Smooth muscle cell (in vitro differentiated cells): ENCODE data around the gene HJURP. TPM values are rescaled to one million over a fixed set of nuclear protein-coding genes. Genes with fewer than 3 reads are reported as not detected.

Experiments used
- DNase-seq: peaks from one replicate; lab custom pipeline; 2025; ENCODE audit not compliant: unreplicated experiment; lab: John Stamatoyannopoulos, UW
- H2AFZ ChIP-seq: fragments of 200-600 bp; sonication (generic); 2 replicates; pipeline ENCODE4 v1.6.0; 2016; ENCODE audit warnings: antibody characterized with exemption, low read depth, mild to moderate bottlenecking
- H3F3A ChIP-seq: fragments of 200-600 bp; sonication (generic); 2 replicates; pipeline ENCODE4 v1.6.0; 2017; ENCODE audit warnings: antibody characterized with exemption, low read depth
- H3K27ac ChIP-seq: fragments of 200-600 bp; sonication (generic); 2 replicates; pipeline ENCODE4 v1.5.1; 2016; ENCODE audit warnings: low read depth, mild to moderate bottlenecking
- H3K27me3 ChIP-seq: fragments of 200-600 bp; sonication (generic); 2 replicates; pipeline ENCODE4 v1.6.1; 2016; ENCODE audit warnings: low read depth, mild to moderate bottlenecking
- H3K36me3 ChIP-seq: fragments of 200-600 bp; sonication (generic); 2 replicates; pipeline ENCODE4 v1.5.1; 2016; ENCODE audit warnings: low read depth
- H3K4me1 ChIP-seq: fragments of 200-600 bp; sonication (generic); 2 replicates; pipeline ENCODE4 v1.5.1; 2016; ENCODE audit warnings: low read depth
- H3K4me2 ChIP-seq: fragments of 200-600 bp; sonication (generic); 2 replicates; pipeline ENCODE4 v1.6.0; 2016; ENCODE audit warnings: mild to moderate bottlenecking
- H3K4me3 ChIP-seq: fragments of 200-600 bp; sonication (generic); 2 replicates; pipeline ENCODE4 v1.5.1; 2016; ENCODE audit warnings: mild to moderate bottlenecking
- H3K79me2 ChIP-seq: fragments of 200-600 bp; sonication (generic); 2 replicates; pipeline ENCODE4 v1.6.0; 2016; ENCODE audit warnings: low read depth, mild to moderate bottlenecking
- H3K9ac ChIP-seq: fragments of 200-600 bp; sonication (generic); 2 replicates; pipeline ENCODE4 v1.6.0; 2016; ENCODE audit warnings: low read depth
- H3K9me3 ChIP-seq: fragments of 200-600 bp; sonication (generic); replicated peaks from 2 replicates; pipeline ENCODE4 v1.5.1; 2016; ENCODE audit warnings: low read depth
- H4K20me1 ChIP-seq: fragments of 200-600 bp; sonication (generic); 2 replicates; pipeline ENCODE4 v1.6.0; 2016; ENCODE audit warnings: low read depth
- CTCF ChIP-seq: fragments of 200-600 bp; sonication (generic); IDR thresholded peaks from 2 replicates; pipeline ENCODE4 v1.5.1; 2017; ENCODE audit warnings: borderline replicate concordance, mild to moderate bottlenecking, antibody characterized with exemption; ENCODE audit not compliant: insufficient read depth, poor library complexity, severe bottlenecking
- WGBS: methylation state at CpG from one replicate; pipeline ENCODE4 v1.1.7; 2016; ENCODE audit warnings: low lambda C conversion rate; 5-methylcytosine and 5-hydroxymethylcytosine counted together
- polyA plus RNA-seq: library from polyadenylated mRNA; unstranded; fragments of >200 nt; fragmentation: Nextera tagmentation; extraction: Ambion mirVana; gene quantifications from 2 replicates; pipeline ENCODE4 v1.2.1, GENCODE V29; 2016
- total RNA-seq: library from RNA; depleted of rRNA; stranded (reverse); fragments of >200 nt; gene quantifications from 2 replicates; pipeline ENCODE4 v1.2.3, GENCODE V29; 2014

The HJURP gene
- total and polyA plus RNA-seq, 2 experiments from 2014 or later = 7.9 to 19.5 TPM

- H4K20me1 ChIP-seq = no peaks in the 10 kb centered on the region
- peaks cover 24% of the 10 kb centered on the region for H3K27me3 ChIP-seq
- WGBS = 6% methylated on average over 50 of the region's 50 CpGs
- no peaks in the 10 kb centered on the region for H3K4me1 ChIP-seq
- no peaks in the 10 kb centered on the region for H3K79me2 ChIP-seq
- peaks cover 7% of the 10 kb centered on the region for H3K9me3 ChIP-seq
- no peak for TF ChIP-seq CTCF
- H3K36me3 ChIP-seq = peaks cover 17% of the 10 kb centered on the region
- DNase-seq = no peak
- peak within 1 kb of the TSS; percentile 80 for H3K9ac ChIP-seq
- H3K27ac ChIP-seq = peak within 1 kb of the TSS; percentile 32
- peak within 1 kb of the TSS; percentile 95 for H3K4me2 ChIP-seq
- H3F3A ChIP-seq = peaks cover 3% of the 10 kb centered on the region
- H2AFZ ChIP-seq = peak within 1 kb of the TSS; percentile 100
- H3K4me3 ChIP-seq = peak within 1 kb of the TSS; percentile 90
Observed at GRCh38 chr2:233867993-233868532, 13.7 kb upstream of the HJURP start, which contains the start of gene MSL3B. TSS of gene MSL3B (minus strand) at chr2:233868386.

GRCh38 chr2:233866479-233866878 is 12.1 kb upstream of the HJURP start:
- Histone ChIP-seq H3K4me2 (no peak overlapping the region), H3K4me1 (no peaks in the 10 kb centered on the region), H3K9me3 (peaks cover 7% of the 10 kb centered on the region), H3F3A (peaks cover 3% of the 10 kb centered on the region), H2AFZ (no peak overlapping the region), H3K27me3 (peaks cover 15% of the 10 kb centered on the region), H3K36me3 (peaks cover 17% of the 10 kb centered on the region), H3K27ac (no peak overlapping the region), H4K20me1 (no peaks in the 10 kb centered on the region), H3K79me2 (no peaks in the 10 kb centered on the region), H3K4me3 (no peak overlapping the region), H3K9ac (no peak overlapping the region)
- no peak for TF ChIP-seq CTCF
- 98% methylated on average over 11 of the region's 11 CpGs for WGBS
- DNase-seq = no peak

- peaks cover 17% of the 10 kb centered on the region for H3K36me3 ChIP-seq
- 94% methylated on average over 3 of the region's 3 CpGs for WGBS
- TF ChIP-seq CTCF = peak; percentile 20
- H3K4me2 ChIP-seq = no peak overlapping the region
- no peak overlapping the region for H3K27ac ChIP-seq
- H3K79me2 ChIP-seq = no peaks in the 10 kb centered on the region
- no peak for DNase-seq
- H3F3A ChIP-seq = peaks cover 3% of the 10 kb centered on the region
- H2AFZ ChIP-seq = no peak overlapping the region
- no peak overlapping the region for H3K9ac ChIP-seq
- H3K9me3 ChIP-seq = peaks cover 7% of the 10 kb centered on the region
- H4K20me1 ChIP-seq = no peaks in the 10 kb centered on the region
- H3K4me3 ChIP-seq = no peak overlapping the region
- H3K27me3 ChIP-seq = peaks cover 9% of the 10 kb centered on the region
- H3K4me1 ChIP-seq = no peaks in the 10 kb centered on the region
Observed at GRCh38 chr2:233865838-233866237, 11.5 kb upstream of the HJURP start.

GRCh38 chr2:233862261-233862768 is 8.0 kb upstream of the HJURP start:
- Histone ChIP-seq H3K4me3 (no peak overlapping the region), H3K9ac (no peak overlapping the region), H3K4me1 (no peaks in the 10 kb centered on the region), H3K4me2 (no peak overlapping the region), H4K20me1 (no peaks in the 10 kb centered on the region), H2AFZ (no peak overlapping the region), H3K9me3 (no peaks in the 10 kb centered on the region), H3K27ac (no peak overlapping the region), H3F3A (peaks cover 2% of the 10 kb centered on the region), H3K27me3 (no peaks in the 10 kb centered on the region), H3K79me2 (no peaks in the 10 kb centered on the region), H3K36me3 (peaks cover 17% of the 10 kb centered on the region)
- no peak for DNase-seq
- no peak for TF ChIP-seq CTCF
- 71% methylated on average over 4 of the region's 4 CpGs for WGBS
